H9 (cell line): ENCODE data around the gene NEURL1. TPM values are rescaled to one million over a fixed set of nuclear protein-coding genes. Genes with fewer than 3 reads are reported as not detected.

Experiments
- DNase-seq: peaks from one replicate; pipeline ENCODE4 v3.0.0-alpha.2; 2017
- H2AFZ ChIP-seq: one replicate; pipeline ENCODE4 v1.6.1; 2013; ENCODE audit warnings: mild to moderate bottlenecking, low read length, control low read depth, moderate library complexity
- H2AK5ac ChIP-seq: 2 replicates; pipeline ENCODE4 v1.6.1; 2013; ENCODE audit warnings: low read length, control low read depth, mixed read lengths; ENCODE audit not compliant: insufficient read length
- H2BK120ac ChIP-seq: one replicate; pipeline ENCODE4 v1.6.1; 2013; ENCODE audit warnings: low read depth, mild to moderate bottlenecking, low read length, control low read depth, inconsistent platforms; ENCODE audit not compliant: poor library complexity, severe bottlenecking
- H2BK12ac ChIP-seq: 2 replicates; pipeline ENCODE4 v1.6.1; 2013; ENCODE audit warnings: low read length, control low read depth, mixed read lengths, low read depth; ENCODE audit not compliant: insufficient read length
- H2BK15ac ChIP-seq: 2 replicates; pipeline ENCODE4 v1.6.1; 2013; ENCODE audit warnings: low read depth, low read length, control low read depth
- H2BK20ac ChIP-seq: one replicate; pipeline ENCODE4 v1.6.1; 2013; ENCODE audit warnings: low read depth, mild to moderate bottlenecking, low read length, control low read depth, inconsistent platforms; ENCODE audit not compliant: poor library complexity, severe bottlenecking
- H2BK5ac ChIP-seq: 2 replicates; pipeline ENCODE4 v1.6.1; 2013; ENCODE audit warnings: low read length, control low read depth, mixed read lengths; ENCODE audit not compliant: insufficient read length
- H3K14ac ChIP-seq: 2 replicates; pipeline ENCODE4 v1.6.1; 2013; ENCODE audit warnings: low read length, control low read depth; ENCODE audit not compliant: insufficient read depth
- H3K18ac ChIP-seq: 2 replicates; pipeline ENCODE4 v1.6.1; 2013; ENCODE audit warnings: low read depth, mild to moderate bottlenecking, mixed read lengths, low read length, control low read depth; ENCODE audit not compliant: insufficient read length
- H3K23ac ChIP-seq: 2 replicates; pipeline ENCODE4 v1.6.1; 2013; ENCODE audit warnings: low read length, control low read depth, mixed read lengths, low read depth; ENCODE audit not compliant: insufficient read length
- H3K23me2 ChIP-seq: 2 replicates; pipeline ENCODE4 v1.6.1; 2013; ENCODE audit warnings: low read depth, mild to moderate bottlenecking, mixed read lengths, low read length, control low read depth; ENCODE audit not compliant: insufficient read length, poor library complexity, severe bottlenecking
- H3K27ac ChIP-seq: 2 replicates; pipeline ENCODE4 v1.5.1; 2013; ENCODE audit warnings: low read length, control low read depth, mixed read lengths, low read depth; ENCODE audit not compliant: insufficient read length
- H3K27me3 ChIP-seq: 2 replicates; pipeline ENCODE4 v1.6.1; 2013; ENCODE audit warnings: low read length, control low read depth, inconsistent platforms; ENCODE audit not compliant: insufficient read depth
- H3K4ac ChIP-seq: 2 replicates; pipeline ENCODE4 v1.6.1; 2013; ENCODE audit warnings: low read depth, mild to moderate bottlenecking, control low read depth, inconsistent platforms, low read length, moderate library complexity
- H3K4me1 ChIP-seq: 2 replicates; pipeline ENCODE4 v1.6.1; 2013; ENCODE audit warnings: low read length, control low read depth, inconsistent platforms; ENCODE audit not compliant: insufficient read depth
- H3K4me2 ChIP-seq: 2 replicates; pipeline ENCODE4 v1.6.1; 2013; ENCODE audit warnings: low read length, control low read depth, mixed read lengths; ENCODE audit not compliant: insufficient read length, insufficient read depth
- H3K56ac ChIP-seq: 2 replicates; pipeline ENCODE4 v1.6.1; 2013; ENCODE audit warnings: low read depth, mild to moderate bottlenecking, mixed read lengths, low read length, control low read depth; ENCODE audit not compliant: insufficient read length
- H3K79me1 ChIP-seq: 2 replicates; pipeline ENCODE4 v1.6.1; 2013; ENCODE audit warnings: low read depth, mild to moderate bottlenecking, moderate library complexity, low read length, control low read depth, inconsistent platforms; ENCODE audit not compliant: insufficient read depth, poor library complexity, severe bottlenecking
- H3K79me2 ChIP-seq: 2 replicates; pipeline ENCODE4 v1.6.1; 2013; ENCODE audit warnings: low read length, control low read depth, inconsistent platforms; ENCODE audit not compliant: insufficient read depth
- H3K9ac ChIP-seq: 2 replicates; pipeline ENCODE4 v1.6.1; 2013; ENCODE audit warnings: low read length, control low read depth, mixed read lengths; ENCODE audit not compliant: insufficient read length; ENCODE audit errors: extremely low read depth
- H3K9me3 ChIP-seq: one replicate; pipeline ENCODE4 v1.6.1; 2013; ENCODE audit warnings: low read depth, low read length, inconsistent platforms; ENCODE audit not compliant: control insufficient read depth
- H3T11ph ChIP-seq: one replicate; pipeline ENCODE4 v1.6.1; 2013; ENCODE audit warnings: mild to moderate bottlenecking, low read length, control low read depth, inconsistent platforms
- H4K20me1 ChIP-seq: one replicate; pipeline ENCODE4 v1.6.1; 2013; ENCODE audit not compliant: control insufficient read depth, insufficient read length, insufficient read depth
- H4K5ac ChIP-seq: 2 replicates; pipeline ENCODE4 v1.6.1; 2013; ENCODE audit warnings: low read depth, mild to moderate bottlenecking, mixed read lengths, low read length, control low read depth; ENCODE audit not compliant: insufficient read length
- H4K8ac ChIP-seq: replicated peaks from 2 replicates; pipeline ENCODE4 v1.6.1; 2013; ENCODE audit warnings: low read length, control low read depth, mixed read lengths, low read depth; ENCODE audit not compliant: insufficient read length
- H4K91ac ChIP-seq: 2 replicates; pipeline ENCODE4 v1.6.1; 2013; ENCODE audit warnings: low read depth, mild to moderate bottlenecking, moderate library complexity, mixed read lengths, low read length, control low read depth; ENCODE audit not compliant: insufficient read length
- H3K27ac Mint-ChIP-seq, 3 experiments: 2 replicates in 2 of 3; 3 replicates in 1 of 3; pipeline ENCODE4 v1.8.0; 2020 to 2021; ENCODE audit warnings: mixed read lengths in 3 of 3, mild to moderate bottlenecking in 1 of 3, moderate library complexity in 1 of 3
- H3K27me3 Mint-ChIP-seq: 2 replicates; pipeline ENCODE4 v1.8.0; 2021; ENCODE audit warnings: low read depth, mild to moderate bottlenecking, moderate library complexity, mixed read lengths
- H3K36me3 Mint-ChIP-seq, 3 experiments: 2 replicates in 2 of 3; 3 replicates in 1 of 3; pipeline ENCODE4 v1.8.0; 2020 to 2021; ENCODE audit warnings: low read depth in 3 of 3, mixed read lengths in 3 of 3; ENCODE audit not compliant: insufficient read depth in 1 of 3
- H3K4me1 Mint-ChIP-seq, 2 experiments: 2 replicates each; pipeline ENCODE4 v1.8.0; 2020; ENCODE audit warnings: mixed read lengths in 2 of 2
- H3K4me3 Mint-ChIP-seq, 2 experiments: 2 replicates in 1 of 2; 3 replicates in 1 of 2; pipeline ENCODE4 v1.8.0; 2020 to 2021; ENCODE audit warnings: mild to moderate bottlenecking in 2 of 2, mixed read lengths in 2 of 2, moderate library complexity in 1 of 2
- H3K9me3 Mint-ChIP-seq, 2 experiments: 2 replicates in 1 of 2; 3 replicates in 1 of 2; pipeline ENCODE4 v1.8.0; 2020; ENCODE audit warnings: mild to moderate bottlenecking in 2 of 2, mixed read lengths in 2 of 2, moderate library complexity in 1 of 2
- CTCF ChIP-seq: fragments of 200-600 bp; sonication (generic); conservative IDR thresholded peaks from 3 replicates; pipeline ENCODE4 v1.8.0; 2021; ENCODE audit warnings: antibody characterized with exemption, mild to moderate bottlenecking
- WGBS: extraction: QIAGEN DNeasy Blood & Tissue Kit; methylation state at CpG from one replicate; pipeline ENCODE4 v1.1.7; 2013; ENCODE audit warnings: missing lambda C conversion rate, low lambda C conversion rate, mixed read lengths; ENCODE audit not compliant: insufficient read length; ENCODE audit errors: extremely low coverage; 5-methylcytosine and 5-hydroxymethylcytosine counted together
- total RNA-seq: library from RNA; stranded (reverse); gene quantifications from 2 replicates; pipeline ENCODE4 v1.2.1, GENCODE V29; 2021

The NEURL1 gene
- total RNA-seq, 1 experiment from 2014 or later = 1.2 TPM

- Histone ChIP-seq H3K4ac (no peak within 1 kb of the TSS), H3K79me1 (no peaks in the 10 kb centered on the region), H3K9ac (no peak within 1 kb of the TSS), H3K14ac (no peak within 1 kb of the TSS), H4K20me1 (no peaks in the 10 kb centered on the region), H4K5ac (no peak within 1 kb of the TSS), H3K27me3 (no peaks in the 10 kb centered on the region), H3K27ac (no peak within 1 kb of the TSS), H3K4me1 (no peaks in the 10 kb centered on the region), H2AFZ (no peak within 1 kb of the TSS), H3K9me3 (no peaks in the 10 kb centered on the region), H2BK12ac (no peak within 1 kb of the TSS), H2BK20ac (no peak within 1 kb of the TSS), H4K8ac (no peak within 1 kb of the TSS), H3K18ac (no peak within 1 kb of the TSS), H2AK5ac (no peak within 1 kb of the TSS), H3T11ph (no peak within 1 kb of the TSS), H3K23ac (no peak within 1 kb of the TSS), H3K56ac (no peak within 1 kb of the TSS), H3K79me2 (no peaks in the 10 kb centered on the region), H2BK5ac (no peak within 1 kb of the TSS), H2BK15ac (no peak within 1 kb of the TSS), H3K4me2 (no peak within 1 kb of the TSS), H3K23me2 (no peaks in the 10 kb centered on the region), H2BK120ac (no peak within 1 kb of the TSS), H4K91ac (no peak within 1 kb of the TSS)
- no peaks in the 10 kb centered on the region for H3K9me3 Mint-ChIP-seq
- H3K4me1 Mint-ChIP-seq = peaks cover 10 to 22% of the 10 kb centered on the region in 2 experiments
- no CpG with 5 or more reads among the region's 7 CpGs for WGBS
- TF ChIP-seq CTCF = no peak
- H3K27ac Mint-ChIP-seq = 0 out of 7 replicates have a peak within 1 kb of the TSS, but pooled peaks of 2 of the 3 experiments have one; percentile 32 to 55
- H3K4me3 Mint-ChIP-seq = no peak within 1 kb of the TSS
- no peaks in the 10 kb centered on the region for H3K36me3 Mint-ChIP-seq
- peaks cover 2% of the 10 kb centered on the region; the same call in 1 of the 2 replicates for H3K27me3 Mint-ChIP-seq
- DNase-seq = no peak
These were observed 14.4 kb upstream of the NEURL1 start, which contains the start of gene CALHM3 for GRCh38 chr10:103479135-103479534. Gene CALHM3, minus strand, starts transcription at chr10:103479240. Its CDS starts 208 bp downstream, at chr10:103479032.
